PC-3 (cell line): Measurements from ENCODE around the gene OSBPL8.

Experiments
- CTCF ChIP-seq: fragments of 300-600 bp; sonication (generic); conservative IDR thresholded peaks from 2 replicates; pipeline ENCODE4 v1.5.1; 2017; ENCODE audit warnings: antibody characterized with exemption, low read depth, mild to moderate bottlenecking, low read length
- EZH2 ChIP-seq: fragments of 300-600 bp; sonication (generic); IDR thresholded peaks from one replicate; pipeline ENCODE4 v1.6.1; 2017; ENCODE audit warnings: antibody characterized with exemption, mild to moderate bottlenecking, low read length; ENCODE audit not compliant: unreplicated experiment
- EZH2phosphoT487 ChIP-seq: fragments of 300-600 bp; sonication (generic); IDR thresholded peaks from 2 replicates; pipeline ENCODE4 v1.6.1; 2018; ENCODE audit warnings: mild to moderate bottlenecking, antibody characterized with exemption, low read length, borderline replicate concordance

GRCh38 chr12:76535170-76535569 is 24.4 kb downstream of the OSBPL8 start:
- TF ChIP-seq CTCF (no peak), EZH2 (no peak), EZH2phosphoT487 (no peak)
